PFSK-1 (cell line): Measurements from ENCODE around the gene STRN4.

Source experiments
- POLR2AphosphoS5 ChIP-seq: IDR thresholded peaks from 2 replicates; pipeline ENCODE4 v1.6.1; 2012; ENCODE audit warnings: low read depth, mild to moderate bottlenecking, control low read depth, low read length, moderate library complexity
- REST ChIP-seq, 2 experiments: IDR thresholded peaks; 2 replicates each; pipeline versions ENCODE4 v1.6.1 to v1.8.0; 2011 to 2012; ENCODE audit warnings: low read depth in 2 of 2, low read length in 2 of 2, control low read depth in 1 of 2, inconsistent platforms in 1 of 2, mild to moderate bottlenecking in 1 of 2, moderate library complexity in 1 of 2; ENCODE audit not compliant: insufficient read depth in 1 of 2
- TAF1 ChIP-seq: IDR thresholded peaks from 2 replicates; pipeline ENCODE4 v1.6.1; 2012; ENCODE audit warnings: low read length, control low read depth, borderline replicate concordance; ENCODE audit not compliant: insufficient read depth

- TF ChIP-seq REST (IDR thresholded peaks at IDR 0.05; ENCODE audit: insufficient read depth in 1 of 2, low read depth in 2 of 2, low read length in 2 of 2) (no peak), TAF1 (no peak), POLR2AphosphoS5 (no peak)
Measured at GRCh38 chr19:46692918-46693722, 53.1 kb downstream of the STRN4 start.
